Heart left ventricle (tissue), 16 donors: Measurements from ENCODE around the gene HTRA3. TPM values are rescaled to one million over a fixed set of nuclear protein-coding genes. Genes with fewer than 3 reads are reported as not detected.

Source experiments
- ATAC-seq, 4 donors: fragments of 200-7000 bp; cut with Tn5 transposase; one replicate each; pipeline ENCODE4 v1.9.1; 2020 to 2022; ENCODE audit warnings: moderate library complexity in 4 of 4, mild to moderate bottlenecking in 3 of 4, moderate number of reproducible peaks in 1 of 4
- DNase-seq, 5 donors: peaks; one replicate each; pipeline ENCODE4 v3.0.0-alpha.2; 2020
- H3K27ac ChIP-seq, 12 donors: fragments of 200-600 bp; sonication (generic) in 4 of 12; one replicate each; pipeline versions ENCODE4 v1.5.0 to v1.8.0; 2016 to 2022; ENCODE audit warnings: mild to moderate bottlenecking in 2 of 12
- H3K27me3 ChIP-seq, 9 donors: fragments of 200-600 bp; sonication (generic) in 2 of 9; one replicate each; pipeline versions ENCODE4 v1.5.1 to v1.8.0; 2016 to 2022; ENCODE audit warnings: mild to moderate bottlenecking in 3 of 9
- H3K36me3 ChIP-seq, 9 donors: fragments of 200-600 bp; sonication (generic) in 2 of 9; one replicate each; pipeline versions ENCODE4 v1.5.0 to v1.8.0; 2018 to 2022; ENCODE audit warnings: mild to moderate bottlenecking in 2 of 9
- H3K4me1 ChIP-seq, 12 donors: fragments of 200-600 bp; sonication (generic) in 4 of 12; one replicate each; pipeline versions ENCODE4 v1.5.0 to v1.8.0; 2016 to 2022; ENCODE audit warnings: mild to moderate bottlenecking in 3 of 12
- H3K4me3 ChIP-seq, 12 donors: fragments of 200-600 bp; sonication (generic) in 4 of 12; one replicate each; pipeline versions ENCODE4 v1.5.0 to v1.8.0; 2017 to 2022; ENCODE audit warnings: mild to moderate bottlenecking in 9 of 12, moderate library complexity in 4 of 12
- H3K9me3 ChIP-seq, 12 donors: fragments of 200-600 bp; sonication (generic) in 4 of 12; one replicate each; pipeline versions ENCODE4 v1.5.0 to v1.8.0; 2016 to 2022; ENCODE audit warnings: mild to moderate bottlenecking in 1 of 12
- CTCF ChIP-seq, 12 donors: fragments of 200-600 bp; sonication (generic) in 4 of 12; IDR thresholded peaks; one replicate each; pipeline versions ENCODE4 v1.5.0 to v1.8.0; 2018 to 2022; ENCODE audit warnings: antibody characterized with exemption in 12 of 12, mild to moderate bottlenecking in 5 of 12
- POLR2A ChIP-seq, 2 donors: fragments of 450-650 bp; IDR thresholded peaks; one replicate each; pipeline ENCODE4 v1.6.1; 2017; ENCODE audit warnings: antibody characterized with exemption in 2 of 2, mild to moderate bottlenecking in 2 of 2, moderate library complexity in 2 of 2
- WGBS, 4 donors: extraction: QIAGEN DNeasy Blood & Tissue Kit in 2 of 4; methylation state at CpG; one replicate each; pipeline versions ENCODE4 v1.1.5 to v1.1.7; 2013 to 2018; 5-methylcytosine and 5-hydroxymethylcytosine counted together
- intact Hi-C, 10 donors: fragments of 100-400 bp; cut with DNase I; formaldehyde crosslinking; loops; one replicate each; pipeline versions ENCODE4 v1.11.1 to v1.14.2; 2022
- polyA plus RNA-seq, 2 donors: library from polyadenylated mRNA; stranded (reverse); fragments of 200-250 nt; gene quantifications; one replicate each; pipeline ENCODE4 v1.2.3, GENCODE V29; 2013
- total RNA-seq, 9 donors: library from RNA; depleted of rRNA in 2 of 9; stranded (reverse); fragments of >200 nt in 2 of 9; fragmentation: NEBNext Ultra II Directional in 3 of 9; extraction: Animal tissue kit (Norgen Biotek cat#: 25700) in 3 of 9; gene quantifications; one replicate each; pipeline versions ENCODE4 v1.1.0 to v1.2.4, GENCODE V29; 2016 to 2023
- donor health status: ischemic (EF 13 %, LVEDD 7.1; RV severe dilation, severe dysfunction).
- donor health status: healthy with polysubstance abuse.
- donor health status: DM: no; HTN: yes; CAD: no.
- donor health status: DM: no; HTN: no; CAD: no.
- donor health status: ischemic (EF 25% LVEDD 6.9; RV normal size, moderate dysfunction).
- donor health status: ischemic (EF 25% LVEDD 5.7; RV mildly dilated, moderate dysfunction).
- donor health status: healthy.
- donor health status: DM: yes; HTN: yes; CAD: no.
- donor health status: ischemic (EF 35%, LVEDD 5.7; RV mildly dilated, moderate dysfunction).
- donor health status: nonischemic (EF 11% LVEDD 7.7; RV severe dilation, severe dysfunction).
- donor health status: DM: yes; HTN: yes; CAD: no.
- donor health status: PGD.
- donor health status: ischemic (EF 29% LVEDD 5.4; RV normal size, mild dysfunction).
- donor health status: nonischemic (EF 23%, LVEDD 6.1; RV moderate dilation, normal function).

The HTRA3 gene
- total and polyA plus RNA-seq, 11 donors, result 26.8 to 84.6 (median 50.1) TPM

- Histone ChIP-seq H3K4me3 (no peak overlapping the region), H3K27ac (peak overlapping the region in 1 of 12 donors; percentile 32), H3K9me3 (no peaks in the 10 kb centered on the region), H3K4me1 (peaks cover 0 to 72% (median 49%) of the 10 kb centered on the region in 12 donors), H3K27me3 (no peaks in the 10 kb centered on the region), H3K36me3 (no peaks in the 10 kb centered on the region)
- ATAC-seq (no peak), DNase-seq (peak in 3 of 5 donors; percentile 25 to 60 (median 28))
- intact Hi-C loops, result loop anchor here in 4 of 10 donors (5.0 kb wide), 2 partner anchors 38 to 63 kb away; no protein-coding TSS in a partner anchor
- TF ChIP-seq POLR2A (IDR thresholded peaks at IDR 0.05) (no peak), CTCF (IDR thresholded peaks at IDR 0.05) (no peak)
- 86 to 93% (median 89%) methylated on average over 21 to 22 of the region's 22 CpGs for WGBS, 4 donors
Observed at GRCh38 chr4:8279321-8280157, 10.0 kb downstream of the HTRA3 start.

- no peak for ATAC-seq
- intact Hi-C loops, result loop anchor here in 1 of 10 donors (5.0 kb wide), 1 partner anchor 37 kb away; no protein-coding TSS in a partner anchor
- Histone ChIP-seq H3K4me3 (no peak overlapping the region), H3K9me3 (no peaks in the 10 kb centered on the region), H3K4me1 (peaks cover 0 to 72% (median 48%) of the 10 kb centered on the region in 12 donors), H3K36me3 (no peaks in the 10 kb centered on the region), H3K27me3 (no peaks in the 10 kb centered on the region), H3K27ac (peak overlapping the region in 1 of 12 donors; percentile 62)
- no peak for TF ChIP-seq POLR2A (IDR thresholded peaks at IDR 0.05)
- no peak for TF ChIP-seq CTCF (IDR thresholded peaks at IDR 0.05)
- peak in 3 of 5 donors; percentile 21 to 46 (median 24) for DNase-seq
- 90 to 93% (median 91%) methylated on average over 10 to 25 of the region's 25 CpGs for WGBS, 4 donors
Observed at GRCh38 chr4:8280158-8280875, 10.8 kb downstream of the HTRA3 start.

- Histone ChIP-seq H3K27me3 (no peaks in the 10 kb centered on the region), H3K4me3 (no peak overlapping the region), H3K27ac (peak overlapping the region in 9 of 12 donors; percentile 15 to 62 (median 46)), H3K4me1 (peaks cover 0 to 72% (median 45%) of the 10 kb centered on the region in 12 donors), H3K9me3 (no peaks in the 10 kb centered on the region), H3K36me3 (no peaks in the 10 kb centered on the region)
- 91 to 95% (median 95%) methylated on average over 10 to 15 of the region's 15 CpGs for WGBS, 4 donors
- no peak for TF ChIP-seq POLR2A (IDR thresholded peaks at IDR 0.05)
- no peak for TF ChIP-seq CTCF (IDR thresholded peaks at IDR 0.05)
- ATAC-seq (no peak), DNase-seq (peak in 3 of 5 donors; percentile 13 to 45 (median 19))
- intact Hi-C loops, result loop anchor here in 1 of 10 donors (5.0 kb wide), 1 partner anchor 36 kb away; no protein-coding TSS in a partner anchor
Observed at GRCh38 chr4:8280876-8281440, 11.4 kb downstream of the HTRA3 start.
